Suprapubic skin (tissue), 4 donors: ENCODE results near the gene SUCLA2. TPM values are rescaled to one million over a fixed set of nuclear protein-coding genes. Genes with fewer than 3 reads are reported as not detected.

Experiments used
- DNase-seq, 2 donors: peaks; one replicate each; pipeline ENCODE4 v3.0.0-alpha.2; 2019; ENCODE audit warnings: low spot score in 2 of 2
- H3K27ac ChIP-seq: fragments of 200-600 bp; sonication (generic); one replicate; pipeline ENCODE4 v1.5.1; 2019
- H3K27me3 ChIP-seq: fragments of 200-600 bp; sonication (generic); one replicate; pipeline ENCODE4 v1.5.1; 2019
- H3K36me3 ChIP-seq: fragments of 200-600 bp; sonication (generic); one replicate; pipeline ENCODE4 v1.5.1; 2019
- H3K4me1 ChIP-seq: fragments of 200-600 bp; sonication (generic); one replicate; pipeline ENCODE4 v1.5.1; 2019
- H3K4me3 ChIP-seq: fragments of 200-600 bp; sonication (generic); one replicate; pipeline ENCODE4 v1.5.1; 2019; ENCODE audit warnings: mild to moderate bottlenecking
- H3K9me3 ChIP-seq: fragments of 200-600 bp; sonication (generic); one replicate; pipeline ENCODE4 v1.5.1; 2019
- CTCF ChIP-seq, 2 donors: fragments of 200-600 bp in 1 of 2; fragments of 450-650 bp in 1 of 2; sonication (generic) in 1 of 2; IDR thresholded peaks; one replicate each; pipeline ENCODE4 v1.5.1; 2016 to 2019; ENCODE audit warnings: antibody characterized with exemption in 2 of 2, mild to moderate bottlenecking in 1 of 2, moderate library complexity in 1 of 2
- EP300 ChIP-seq: sonication (generic); formaldehyde crosslinking; IDR thresholded peaks from one replicate; pipeline ENCODE4 v1.6.1; 2017; ENCODE audit warnings: antibody characterized with exemption
- POLR2A ChIP-seq, 2 donors: fragments of 450-650 bp; IDR thresholded peaks; one replicate each; pipeline ENCODE4 v1.6.1; 2017; ENCODE audit warnings: antibody characterized with exemption in 2 of 2, mild to moderate bottlenecking in 2 of 2, moderate library complexity in 2 of 2
- POLR2AphosphoS5 ChIP-seq, 3 donors: sonication (generic); formaldehyde crosslinking; IDR thresholded peaks; one replicate each; pipeline ENCODE4 v1.6.1; 2017; ENCODE audit warnings: antibody characterized with exemption in 3 of 3
- WGBS: methylation state at CpG from one replicate; pipeline ENCODE4 v1.1.5; 2018; 5-methylcytosine and 5-hydroxymethylcytosine counted together
- total RNA-seq, 4 donors: library from RNA; depleted of rRNA; stranded (reverse); fragments of >200 nt; gene quantifications; one replicate each; pipeline ENCODE4 v1.1.0, GENCODE V29; 2016

The SUCLA2 gene
- total RNA-seq, 4 donors from 2014 or later = 26.1 to 49.6 (median 38.0) TPM

GRCh38 chr13:47896546-47896945 lies 104.5 kb downstream of the SUCLA2 start:
- 48% methylated on average over 2 of the region's 2 CpGs for WGBS
- Histone ChIP-seq H3K4me1 (no peaks in the 10 kb centered on the region), H3K27ac (no peak overlapping the region), H3K36me3 (no peaks in the 10 kb centered on the region), H3K27me3 (no peaks in the 10 kb centered on the region), H3K4me3 (no peak overlapping the region), H3K9me3 (no peaks in the 10 kb centered on the region)
- TF ChIP-seq CTCF (IDR thresholded peaks at IDR 0.05) = no peak
- no peak for TF ChIP-seq POLR2A (IDR thresholded peaks at IDR 0.05)
- no peak for TF ChIP-seq POLR2AphosphoS5 (IDR thresholded peaks at IDR 0.05)
- TF ChIP-seq EP300 = no peak
- no peak for DNase-seq

GRCh38 chr13:47896111-47896510 lies 105.0 kb downstream of the SUCLA2 start:
- Histone ChIP-seq H3K4me3 (no peak overlapping the region), H3K4me1 (no peaks in the 10 kb centered on the region), H3K9me3 (no peaks in the 10 kb centered on the region), H3K27ac (no peak overlapping the region), H3K27me3 (no peaks in the 10 kb centered on the region), H3K36me3 (no peaks in the 10 kb centered on the region)
- TF ChIP-seq EP300 = no peak
- no peak for TF ChIP-seq POLR2AphosphoS5 (IDR thresholded peaks at IDR 0.05)
- TF ChIP-seq CTCF (IDR thresholded peaks at IDR 0.05) = no peak
- TF ChIP-seq POLR2A (IDR thresholded peaks at IDR 0.05) = no peak
- WGBS = 74% methylated on average over 5 of the region's 5 CpGs
- DNase-seq = no peak

GRCh38 chr13:47893527-47893926 lies 107.5 kb downstream of the SUCLA2 start:
- no peak for DNase-seq
- H3K36me3 ChIP-seq = no peaks in the 10 kb centered on the region
- no peaks in the 10 kb centered on the region for H3K27me3 ChIP-seq
- no peaks in the 10 kb centered on the region for H3K9me3 ChIP-seq
- TF ChIP-seq POLR2A (IDR thresholded peaks at IDR 0.05) (no peak), CTCF (IDR thresholded peaks at IDR 0.05) (no peak), POLR2AphosphoS5 (IDR thresholded peaks at IDR 0.05) (no peak), EP300 (no peak)
- 62% methylated on average over 1 of the region's 1 CpG for WGBS
- H3K4me3 ChIP-seq = no peak overlapping the region
- H3K4me1 ChIP-seq = no peaks in the 10 kb centered on the region
- H3K27ac ChIP-seq = no peak overlapping the region

Other genes starting within 250 kb of the SUCLA2 start
- gene NUDT15, start 36.5 kb upstream of the SUCLA2 start, total RNA-seq = 1 to 10 TPM; 5.6 to 10.0 (median 9.1) TPM
- gene MED4, start 93.8 kb upstream of the SUCLA2 start, total RNA-seq = 10 to 100 TPM; 34.7 to 46.3 (median 40.6) TPM
- 100 to 1,000 TPM; 511 to 726 (median 679) TPM for gene ITM2B, start 231.9 kb upstream of the SUCLA2 start, total RNA-seq